Endothelial cell (in vitro differentiated cells): ENCODE measurements around the gene ZNF92. TPM values are rescaled to one million over a fixed set of nuclear protein-coding genes. Genes with fewer than 3 reads are reported as not detected.
"Not testable (repeated sequence)": the region's sequence is repeated elsewhere in the genome, so short reads cannot be mapped to it uniquely, and the experiment has no call there.

ENCODE experiments used
- DNase-seq: peaks from one replicate; pipeline ENCODE4 v3.0.0; 2021; ENCODE audit warnings: low spot score
- H3K27ac Mint-ChIP-seq: one replicate; pipeline ENCODE4 v1.8.0; 2021; ENCODE audit warnings: mixed read lengths, inconsistent platforms; ENCODE audit not compliant: unreplicated experiment
- H3K27me3 Mint-ChIP-seq: one replicate; pipeline ENCODE4 v1.8.0; 2021; ENCODE audit warnings: mild to moderate bottlenecking, moderate library complexity, mixed read lengths, inconsistent platforms; ENCODE audit not compliant: unreplicated experiment
- H3K36me3 Mint-ChIP-seq: one replicate; pipeline ENCODE4 v1.8.0; 2021; ENCODE audit warnings: mild to moderate bottlenecking, low read depth, mixed read lengths, inconsistent platforms; ENCODE audit not compliant: unreplicated experiment
- H3K4me1 Mint-ChIP-seq: one replicate; pipeline ENCODE4 v1.8.0; 2021; ENCODE audit warnings: mild to moderate bottlenecking, mixed read lengths, inconsistent platforms; ENCODE audit not compliant: unreplicated experiment
- H3K4me3 Mint-ChIP-seq: one replicate; pipeline ENCODE4 v1.8.0; 2021; ENCODE audit warnings: mild to moderate bottlenecking, mixed read lengths, inconsistent platforms; ENCODE audit not compliant: unreplicated experiment
- H3K9me3 Mint-ChIP-seq: one replicate; pipeline ENCODE4 v1.8.0; 2021; ENCODE audit warnings: mixed read lengths, inconsistent platforms; ENCODE audit not compliant: unreplicated experiment
- total RNA-seq: library from RNA; stranded (reverse); fragmentation: NEBNext Ultra II Directional; extraction: Animal tissue kit (Norgen Biotek cat#: 25700); gene quantifications from one replicate; pipeline ENCODE4 v1.2.1, GENCODE V29; 2021; ENCODE audit not compliant: unreplicated experiment
- TF ChIP-seq, protein P1 (sequence below): fragments of 200-600 bp; sonication (generic); IDR thresholded peaks from one replicate; pipeline ENCODE4 v1.5.0; 2021; ENCODE audit warnings: antibody characterized with exemption; ENCODE audit not compliant: unreplicated experiment

ZNF92 gene
- total RNA-seq, 1 donor from 2014 or later, result 25.3 TPM

- no peaks in the 10 kb centered on the region for H3K27me3 Mint-ChIP-seq
- H3K36me3 Mint-ChIP-seq, result no peaks in the 10 kb centered on the region
- TF ChIP-seq, protein P1, sequence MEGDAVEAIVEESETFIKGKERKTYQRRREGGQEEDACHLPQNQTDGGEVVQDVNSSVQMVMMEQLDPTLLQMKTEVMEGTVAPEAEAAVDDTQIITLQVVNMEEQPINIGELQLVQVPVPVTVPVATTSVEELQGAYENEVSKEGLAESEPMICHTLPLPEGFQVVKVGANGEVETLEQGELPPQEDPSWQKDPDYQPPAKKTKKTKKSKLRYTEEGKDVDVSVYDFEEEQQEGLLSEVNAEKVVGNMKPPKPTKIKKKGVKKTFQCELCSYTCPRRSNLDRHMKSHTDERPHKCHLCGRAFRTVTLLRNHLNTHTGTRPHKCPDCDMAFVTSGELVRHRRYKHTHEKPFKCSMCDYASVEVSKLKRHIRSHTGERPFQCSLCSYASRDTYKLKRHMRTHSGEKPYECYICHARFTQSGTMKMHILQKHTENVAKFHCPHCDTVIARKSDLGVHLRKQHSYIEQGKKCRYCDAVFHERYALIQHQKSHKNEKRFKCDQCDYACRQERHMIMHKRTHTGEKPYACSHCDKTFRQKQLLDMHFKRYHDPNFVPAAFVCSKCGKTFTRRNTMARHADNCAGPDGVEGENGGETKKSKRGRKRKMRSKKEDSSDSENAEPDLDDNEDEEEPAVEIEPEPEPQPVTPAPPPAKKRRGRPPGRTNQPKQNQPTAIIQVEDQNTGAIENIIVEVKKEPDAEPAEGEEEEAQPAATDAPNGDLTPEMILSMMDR, result no peak
- H3K4me1 Mint-ChIP-seq, result no peaks in the 10 kb centered on the region
- H3K9me3 Mint-ChIP-seq, result peaks cover 23% of the 10 kb centered on the region
- no peak overlapping the region for H3K27ac Mint-ChIP-seq
- no peak overlapping the region for H3K4me3 Mint-ChIP-seq
- no peak for DNase-seq
Measured at GRCh38 chr7:65411249-65411648, 37.6 kb downstream of the ZNF92 start.

DNA sequence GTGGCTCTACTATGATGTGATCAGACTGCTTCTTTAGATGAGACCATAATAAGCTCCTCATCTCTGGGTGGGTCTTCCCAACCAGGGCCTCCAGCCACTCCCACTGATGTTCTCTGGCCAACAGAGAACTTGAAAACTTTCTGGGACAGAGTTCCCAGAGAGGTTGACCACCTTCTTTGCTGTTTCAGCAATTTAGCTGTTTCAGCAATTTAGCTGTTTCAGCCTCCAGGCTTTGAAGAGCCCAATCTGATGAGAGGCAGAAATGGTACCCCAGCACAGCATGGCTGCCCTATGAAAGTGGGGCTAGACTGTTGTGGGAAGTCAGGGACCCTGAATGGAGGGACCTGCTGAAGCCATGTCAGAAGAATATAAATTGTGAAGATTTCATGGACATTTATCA, 49.0 kb downstream of the ZNF92 start:
- H3K27me3 Mint-ChIP-seq, result no peaks in the 10 kb centered on the region
- H3K36me3 Mint-ChIP-seq, result no peaks in the 10 kb centered on the region
- TF ChIP-seq, protein P1, result no peak
- no peak overlapping the region for H3K27ac Mint-ChIP-seq
- no peak overlapping the region for H3K4me3 Mint-ChIP-seq
- H3K4me1 Mint-ChIP-seq, result no peaks in the 10 kb centered on the region
- no peak for DNase-seq
- peaks cover 5% of the 10 kb centered on the region for H3K9me3 Mint-ChIP-seq

GRCh38 chr7:65423286-65423685, 49.6 kb downstream of the ZNF92 start:
- H3K9me3 Mint-ChIP-seq, DNase-seq, H3K4me1 Mint-ChIP-seq, H3K27ac Mint-ChIP-seq, H3K36me3 Mint-ChIP-seq, H3K27me3 Mint-ChIP-seq: not testable (repeated sequence)
- peak overlapping the region; percentile 22 for H3K4me3 Mint-ChIP-seq

- H3K36me3 Mint-ChIP-seq, result peaks cover 6% of the 10 kb centered on the region
- H3K27ac Mint-ChIP-seq, result no peak overlapping the region
- no peaks in the 10 kb centered on the region for H3K27me3 Mint-ChIP-seq
- no peak overlapping the region for H3K4me3 Mint-ChIP-seq
- H3K9me3 Mint-ChIP-seq, result peaks cover 4% of the 10 kb centered on the region
- no peak for DNase-seq
- TF ChIP-seq, protein P1, result no peak
- no peaks in the 10 kb centered on the region for H3K4me1 Mint-ChIP-seq
Measured at GRCh38 chr7:65429642-65430343, 56.1 kb downstream of the ZNF92 start.

DNA sequence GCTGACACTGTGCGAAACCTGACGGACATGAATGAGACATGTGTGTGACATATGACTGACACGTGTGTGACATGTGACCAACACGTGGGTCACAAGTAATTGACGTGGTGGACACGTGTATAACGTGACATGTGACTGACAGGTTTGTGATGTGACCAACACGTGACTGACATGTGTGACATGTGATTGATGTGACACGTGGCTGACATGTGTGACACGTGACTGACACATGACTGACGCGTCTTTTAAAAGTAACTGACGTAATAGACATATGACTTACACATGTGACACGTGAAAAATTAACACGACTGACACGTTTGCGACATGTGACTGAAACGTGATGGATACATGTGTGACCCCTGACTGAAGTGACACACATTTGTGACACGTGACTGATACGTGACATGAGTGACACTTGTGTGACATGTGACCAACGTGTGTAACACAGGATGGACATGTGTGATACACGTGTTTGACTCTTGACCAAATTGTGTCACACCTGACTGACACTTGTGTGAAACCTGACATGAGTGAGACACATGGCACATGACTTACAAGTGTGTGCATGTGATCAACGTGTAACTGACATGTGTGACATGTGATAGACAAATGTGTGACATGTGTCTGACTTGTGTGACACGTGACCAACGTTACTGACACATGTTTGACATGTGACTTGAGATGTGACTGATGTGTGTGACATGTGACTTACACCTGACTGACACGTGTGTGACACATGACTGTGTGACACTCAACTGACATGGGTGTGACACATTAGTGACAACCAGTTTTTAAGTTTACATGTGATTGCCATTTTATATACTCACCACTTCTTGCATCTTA, 56.9 kb downstream of the ZNF92 start:
- Mint-ChIP-seq H3K4me1 (no peaks in the 10 kb centered on the region), H3K36me3 (peaks cover 6% of the 10 kb centered on the region), H3K4me3 (no peak overlapping the region)

More for the DNA sequence above, 56.9 kb downstream of the ZNF92 start:
- Mint-ChIP-seq H3K9me3 (peaks cover 4% of the 10 kb centered on the region), H3K27me3 (no peaks in the 10 kb centered on the region), H3K27ac (no peak overlapping the region)
- no peak for DNase-seq
- TF ChIP-seq, protein P1, result no peak
